Panc1 (cell line): ENCODE results near the gene IMPG1. TPM values are rescaled to one million over a fixed set of nuclear protein-coding genes. Genes with fewer than 3 reads are reported as not detected.

Source experiments
- ATAC-seq: fragments of 200-7000 bp; cut with Tn5 transposase; 2 replicates; pipeline ENCODE4 v1.9.1; 2020; ENCODE audit warnings: mild to moderate bottlenecking, moderate library complexity
- BruUV-seq: library from RNA; stranded (reverse); fragments of 400-500 nt; replicated peaks from 2 replicates; lab custom pipeline; 2021; lab: Mats Ljungman, UMichigan
- CTCF ChIA-PET: fragments of 300-600 bp; sonication (Branson Sonifier 250); formaldehyde crosslinking; loops from one replicate; lab custom pipeline; 2022; ENCODE audit warnings: antibody characterized with exemption; lab: Charles Lee
- POLR2A ChIA-PET: fragments of 300-600 bp; sonication (Branson Sonifier 250); formaldehyde crosslinking; loops from one replicate; lab custom pipeline; 2022; ENCODE audit warnings: antibody characterized with exemption; lab: Charles Lee
- DNase-seq: peaks from one replicate; pipeline ENCODE4 v3.0.0-alpha.2; 2010; ENCODE audit warnings: low read depth, low spot score
- H3K27ac ChIP-seq: 2 replicates; pipeline ENCODE4 v1.5.1; 2011; ENCODE audit warnings: mild to moderate bottlenecking, low read length, inconsistent platforms
- H3K27me3 ChIP-seq: fragments of 200-500 bp; sonication (Bioruptor generic); 2 replicates; pipeline ENCODE4 v1.6.0; 2014; ENCODE audit warnings: low read length, inconsistent platforms; ENCODE audit not compliant: control insufficient read depth, insufficient read depth
- H3K36me3 ChIP-seq: fragments of 200-500 bp; sonication (Bioruptor generic); 2 replicates; pipeline ENCODE4 v1.5.1; 2014; ENCODE audit warnings: inconsistent platforms, mild to moderate bottlenecking, low read length, moderate library complexity; ENCODE audit not compliant: control insufficient read depth, insufficient read depth
- H3K4me1 ChIP-seq: 2 replicates; pipeline ENCODE4 v1.5.1; 2011; ENCODE audit warnings: inconsistent platforms, mild to moderate bottlenecking, low read length, moderate library complexity; ENCODE audit not compliant: control insufficient read depth, insufficient read depth
- H3K4me3 ChIP-seq, 2 experiments: 2 replicates each; pipeline ENCODE4 v1.5.1; 2011 to 2012; ENCODE audit warnings: low read depth in 2 of 2, low read length in 2 of 2, mild to moderate bottlenecking in 2 of 2, inconsistent platforms in 1 of 2, moderate library complexity in 1 of 2
- H3K9me3 ChIP-seq: fragments of 200-500 bp; sonication (Bioruptor generic); 2 replicates; pipeline ENCODE4 v1.5.1; 2014; ENCODE audit warnings: low read depth, mild to moderate bottlenecking, inconsistent platforms, low read length, moderate library complexity; ENCODE audit not compliant: control insufficient read depth, insufficient read depth
- CTCF ChIP-seq: fragments of 450-650 bp; IDR thresholded peaks from 2 replicates; pipeline ENCODE4 v1.5.1; 2017; ENCODE audit warnings: mild to moderate bottlenecking
- POLR2AphosphoS5 ChIP-seq: IDR thresholded peaks from 2 replicates; pipeline ENCODE4 v1.6.1; 2012; ENCODE audit warnings: mild to moderate bottlenecking, low read depth, low read length, moderate library complexity
- REST ChIP-seq, 2 experiments: IDR thresholded peaks; 2 replicates each; pipeline ENCODE4 v1.6.1; 2011 to 2012; ENCODE audit warnings: low read depth in 2 of 2, control low read depth in 1 of 2, low read length in 1 of 2, mild to moderate bottlenecking in 1 of 2, moderate library complexity in 1 of 2; ENCODE audit not compliant: insufficient read depth in 1 of 2
- SIN3A ChIP-seq: IDR thresholded peaks from 2 replicates; pipeline ENCODE4 v1.6.1; 2012; ENCODE audit warnings: low read depth, mild to moderate bottlenecking, low read length, moderate library complexity, borderline replicate concordance; ENCODE audit not compliant: insufficient read depth
- TCF7L2 ChIP-seq: IDR thresholded peaks from 2 replicates; pipeline ENCODE4 v1.6.1; 2011; ENCODE audit warnings: mild to moderate bottlenecking, low read depth, low read length, inconsistent platforms
- in situ Hi-C: cut with HindIII; loops from 2 replicates; pipeline ENCODE4 v1.10.0; 2016; ENCODE audit warnings: low sequenced_read_pairs, low pct_unique_long_range_greater_than_20kb
- intact Hi-C: fragments of 100-400 bp; cut with micrococcal nuclease; formaldehyde crosslinking; loops from one replicate; pipeline ENCODE4 v1.10.0; 2022; ENCODE audit not compliant: unreplicated experiment
- total RNA-seq: library from RNA; stranded (reverse); gene quantifications from one replicate; pipeline ENCODE4 v1.2.1, GENCODE V29; 2021; ENCODE audit not compliant: unreplicated experiment

Gene IMPG1
- total RNA-seq, 1 experiment from 2014 or later: not detected

GRCh38 chr6:76003113-76003512 is 69.3 kb downstream of the IMPG1 start:
- DNase-seq (no peak), ATAC-seq (no peak)
- TF ChIP-seq CTCF: no peak
- TF ChIP-seq POLR2AphosphoS5: no peak
- TF ChIP-seq REST (IDR thresholded peaks at IDR 0.05; ENCODE audit: insufficient read depth in 1 of 2, low read depth in 2 of 2, low read length in 1 of 2): no peak
- no peak for TF ChIP-seq TCF7L2
- no peak for TF ChIP-seq SIN3A
- no peak overlapping the region for H3K27ac ChIP-seq
- H3K27me3 ChIP-seq: no peaks in the 10 kb centered on the region
- in situ Hi-C loops (no loop called here), intact Hi-C loops (no loop called here)
- POLR2A ChIA-PET: no interaction called here
- H3K4me3 ChIP-seq: no peak overlapping the region
- H3K9me3 ChIP-seq: no peaks in the 10 kb centered on the region
- no peaks in the 10 kb centered on the region for H3K4me1 ChIP-seq
- CTCF ChIA-PET: no interaction called here
- no TSS peak for BruUV-seq
- no peaks in the 10 kb centered on the region for H3K36me3 ChIP-seq

- POLR2A ChIA-PET: no interaction called here
- in situ Hi-C loops: no loop called here
- 0 out of 2 replicates have a peak, but pooled peaks cover 2% of the 10 kb centered on the region for H3K27me3 ChIP-seq
- no peak overlapping the region for H3K4me3 ChIP-seq
- CTCF ChIA-PET: no interaction called here
- TF ChIP-seq SIN3A (no peak), REST (IDR thresholded peaks at IDR 0.05; ENCODE audit: insufficient read depth in 1 of 2, low read depth in 2 of 2, low read length in 1 of 2) (no peak), POLR2AphosphoS5 (no peak), CTCF (no peak)
- no peaks in the 10 kb centered on the region for H3K36me3 ChIP-seq
- H3K27ac ChIP-seq: no peak overlapping the region
- H3K9me3 ChIP-seq: no peaks in the 10 kb centered on the region
- BruUV-seq: no TSS peak
- DNase-seq (no peak), ATAC-seq (no peak)
- intact Hi-C loops: no loop called here
- no peaks in the 10 kb centered on the region for H3K4me1 ChIP-seq
Measured at GRCh38 chr6:76000629-76001028, 71.8 kb downstream of the IMPG1 start.
